K562 (cell line): ENCODE data around the gene PELI1.

Experiments used
- EP300 ChIP-seq: IDR thresholded peaks from 2 replicates; pipeline ENCODE4 v1.6.1; 2012; ENCODE audit warnings: low read length, improper control_type of control experiment
- GTF2F1 ChIP-seq: IDR thresholded peaks from 2 replicates; pipeline ENCODE4 v1.6.1; 2011; ENCODE audit warnings: low read depth, low read length, improper control_type of control experiment
- MYBL2 ChIP-seq, 2 experiments: fragments of 450-650 bp in 1 of 2; sonication (generic) in 1 of 2; formaldehyde crosslinking in 1 of 2; IDR thresholded peaks; 2 replicates each; pipeline versions ENCODE4 v1.6.1 to v1.8.1; 2017 to 2022; ENCODE audit warnings: borderline replicate concordance in 1 of 2, inconsistent platforms in 1 of 2, low read depth in 1 of 2, mild to moderate bottlenecking in 1 of 2, missing genetic modification reagents in 1 of 2, moderate library complexity in 1 of 2
- TCF7 ChIP-seq: sonication (generic); IDR thresholded peaks from 2 replicates; pipeline ENCODE4 v1.6.1; 2016; ENCODE audit warnings: antibody characterized with exemption, borderline replicate concordance
- ZNF561 ChIP-seq: fragments of 450-650 bp; formaldehyde crosslinking; conservative IDR thresholded peaks from 2 replicates; pipeline ENCODE4 v1.4.0; 2020; ENCODE audit warnings: mild to moderate bottlenecking, moderate library complexity
- TF ChIP-seq, protein P1 (sequence below): sonication (generic); formaldehyde crosslinking; IDR thresholded peaks from 2 replicates; pipeline ENCODE4 v1.8.1; 2023; ENCODE audit warnings: missing genetic modification reagents, mild to moderate bottlenecking, borderline replicate concordance
- TF ChIP-seq, protein P2 (sequence below): fragments of 150-350 bp; conservative IDR thresholded peaks from 2 replicates; pipeline ENCODE4 v1.6.1; 2014; ENCODE audit warnings: low read length
- TF ChIP-seq, protein P3 (sequence below): fragments of 450-650 bp; IDR thresholded peaks from 2 replicates; pipeline ENCODE4 v1.6.1; 2016; ENCODE audit warnings: low read depth
- TF ChIP-seq, protein P4 (sequence below): sonication (generic); formaldehyde crosslinking; IDR thresholded peaks from 2 replicates; pipeline ENCODE4 v1.8.1; 2023; ENCODE audit warnings: mild to moderate bottlenecking, missing genetic modification reagents

DNA sequence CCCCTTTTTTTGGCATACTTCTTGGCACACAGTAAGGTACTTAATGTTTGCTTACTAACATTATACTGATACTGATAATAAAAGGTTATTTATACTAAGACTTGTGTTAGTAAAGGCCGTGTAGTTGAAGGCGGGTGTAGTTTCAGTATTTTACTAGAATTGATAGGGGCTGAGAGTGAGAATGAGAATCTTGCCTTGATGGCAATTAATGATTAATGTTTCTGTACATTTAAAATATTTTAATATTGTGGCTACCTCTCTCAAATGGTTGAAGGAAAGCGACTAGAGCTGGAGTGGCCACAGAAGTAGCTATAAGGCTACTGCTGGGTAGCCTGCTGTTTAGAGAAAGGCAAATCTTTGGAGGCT is 29.3 kb downstream of the PELI1 start:
- TF ChIP-seq, protein P1, sequence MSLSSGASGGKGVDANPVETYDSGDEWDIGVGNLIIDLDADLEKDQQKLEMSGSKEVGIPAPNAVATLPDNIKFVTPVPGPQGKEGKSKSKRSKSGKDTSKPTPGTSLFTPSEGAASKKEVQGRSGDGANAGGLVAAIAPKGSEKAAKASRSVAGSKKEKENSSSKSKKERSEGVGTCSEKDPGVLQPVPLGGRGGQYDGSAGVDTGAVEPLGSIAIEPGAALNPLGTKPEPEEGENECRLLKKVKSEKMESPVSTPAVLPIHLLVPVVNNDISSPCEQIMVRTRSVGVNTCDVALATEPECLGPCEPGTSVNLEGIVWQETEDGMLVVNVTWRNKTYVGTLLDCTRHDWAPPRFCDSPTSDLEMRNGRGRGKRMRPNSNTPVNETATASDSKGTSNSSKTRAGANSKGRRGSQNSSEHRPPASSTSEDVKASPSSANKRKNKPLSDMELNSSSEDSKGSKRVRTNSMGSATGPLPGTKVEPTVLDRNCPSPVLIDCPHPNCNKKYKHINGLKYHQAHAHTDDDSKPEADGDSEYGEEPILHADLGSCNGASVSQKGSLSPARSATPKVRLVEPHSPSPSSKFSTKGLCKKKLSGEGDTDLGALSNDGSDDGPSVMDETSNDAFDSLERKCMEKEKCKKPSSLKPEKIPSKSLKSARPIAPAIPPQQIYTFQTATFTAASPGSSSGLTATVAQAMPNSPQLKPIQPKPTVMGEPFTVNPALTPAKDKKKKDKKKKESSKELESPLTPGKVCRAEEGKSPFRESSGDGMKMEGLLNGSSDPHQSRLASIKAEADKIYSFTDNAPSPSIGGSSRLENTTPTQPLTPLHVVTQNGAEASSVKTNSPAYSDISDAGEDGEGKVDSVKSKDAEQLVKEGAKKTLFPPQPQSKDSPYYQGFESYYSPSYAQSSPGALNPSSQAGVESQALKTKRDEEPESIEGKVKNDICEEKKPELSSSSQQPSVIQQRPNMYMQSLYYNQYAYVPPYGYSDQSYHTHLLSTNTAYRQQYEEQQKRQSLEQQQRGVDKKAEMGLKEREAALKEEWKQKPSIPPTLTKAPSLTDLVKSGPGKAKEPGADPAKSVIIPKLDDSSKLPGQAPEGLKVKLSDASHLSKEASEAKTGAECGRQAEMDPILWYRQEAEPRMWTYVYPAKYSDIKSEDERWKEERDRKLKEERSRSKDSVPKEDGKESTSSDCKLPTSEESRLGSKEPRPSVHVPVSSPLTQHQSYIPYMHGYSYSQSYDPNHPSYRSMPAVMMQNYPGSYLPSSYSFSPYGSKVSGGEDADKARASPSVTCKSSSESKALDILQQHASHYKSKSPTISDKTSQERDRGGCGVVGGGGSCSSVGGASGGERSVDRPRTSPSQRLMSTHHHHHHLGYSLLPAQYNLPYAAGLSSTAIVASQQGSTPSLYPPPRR (CRISPR knock-in tag), result no peak
- TF ChIP-seq, protein P2, sequence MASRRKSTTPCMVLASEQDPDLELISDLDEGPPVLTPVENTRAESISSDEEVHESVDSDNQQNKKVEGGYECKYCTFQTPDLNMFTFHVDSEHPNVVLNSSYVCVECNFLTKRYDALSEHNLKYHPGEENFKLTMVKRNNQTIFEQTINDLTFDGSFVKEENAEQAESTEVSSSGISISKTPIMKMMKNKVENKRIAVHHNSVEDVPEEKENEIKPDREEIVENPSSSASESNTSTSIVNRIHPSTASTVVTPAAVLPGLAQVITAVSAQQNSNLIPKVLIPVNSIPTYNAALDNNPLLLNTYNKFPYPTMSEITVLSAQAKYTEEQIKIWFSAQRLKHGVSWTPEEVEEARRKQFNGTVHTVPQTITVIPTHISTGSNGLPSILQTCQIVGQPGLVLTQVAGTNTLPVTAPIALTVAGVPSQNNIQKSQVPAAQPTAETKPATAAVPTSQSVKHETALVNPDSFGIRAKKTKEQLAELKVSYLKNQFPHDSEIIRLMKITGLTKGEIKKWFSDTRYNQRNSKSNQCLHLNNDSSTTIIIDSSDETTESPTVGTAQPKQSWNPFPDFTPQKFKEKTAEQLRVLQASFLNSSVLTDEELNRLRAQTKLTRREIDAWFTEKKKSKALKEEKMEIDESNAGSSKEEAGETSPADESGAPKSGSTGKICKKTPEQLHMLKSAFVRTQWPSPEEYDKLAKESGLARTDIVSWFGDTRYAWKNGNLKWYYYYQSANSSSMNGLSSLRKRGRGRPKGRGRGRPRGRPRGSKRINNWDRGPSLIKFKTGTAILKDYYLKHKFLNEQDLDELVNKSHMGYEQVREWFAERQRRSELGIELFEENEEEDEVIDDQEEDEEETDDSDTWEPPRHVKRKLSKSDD, result no peak
- TF ChIP-seq MYBL2 (IDR thresholded peaks at IDR 0.05; ENCODE audit: low read depth) (no peak), MYBL2 (CRISPR knock-in tag; IDR thresholded peaks at IDR 0.05; ENCODE audit: borderline replicate concordance) (no peak), TCF7 (no peak), EP300 (no peak), GTF2F1 (no peak), ZNF561 (CRISPR knock-in tag) (no peak)
- TF ChIP-seq, protein P3, sequence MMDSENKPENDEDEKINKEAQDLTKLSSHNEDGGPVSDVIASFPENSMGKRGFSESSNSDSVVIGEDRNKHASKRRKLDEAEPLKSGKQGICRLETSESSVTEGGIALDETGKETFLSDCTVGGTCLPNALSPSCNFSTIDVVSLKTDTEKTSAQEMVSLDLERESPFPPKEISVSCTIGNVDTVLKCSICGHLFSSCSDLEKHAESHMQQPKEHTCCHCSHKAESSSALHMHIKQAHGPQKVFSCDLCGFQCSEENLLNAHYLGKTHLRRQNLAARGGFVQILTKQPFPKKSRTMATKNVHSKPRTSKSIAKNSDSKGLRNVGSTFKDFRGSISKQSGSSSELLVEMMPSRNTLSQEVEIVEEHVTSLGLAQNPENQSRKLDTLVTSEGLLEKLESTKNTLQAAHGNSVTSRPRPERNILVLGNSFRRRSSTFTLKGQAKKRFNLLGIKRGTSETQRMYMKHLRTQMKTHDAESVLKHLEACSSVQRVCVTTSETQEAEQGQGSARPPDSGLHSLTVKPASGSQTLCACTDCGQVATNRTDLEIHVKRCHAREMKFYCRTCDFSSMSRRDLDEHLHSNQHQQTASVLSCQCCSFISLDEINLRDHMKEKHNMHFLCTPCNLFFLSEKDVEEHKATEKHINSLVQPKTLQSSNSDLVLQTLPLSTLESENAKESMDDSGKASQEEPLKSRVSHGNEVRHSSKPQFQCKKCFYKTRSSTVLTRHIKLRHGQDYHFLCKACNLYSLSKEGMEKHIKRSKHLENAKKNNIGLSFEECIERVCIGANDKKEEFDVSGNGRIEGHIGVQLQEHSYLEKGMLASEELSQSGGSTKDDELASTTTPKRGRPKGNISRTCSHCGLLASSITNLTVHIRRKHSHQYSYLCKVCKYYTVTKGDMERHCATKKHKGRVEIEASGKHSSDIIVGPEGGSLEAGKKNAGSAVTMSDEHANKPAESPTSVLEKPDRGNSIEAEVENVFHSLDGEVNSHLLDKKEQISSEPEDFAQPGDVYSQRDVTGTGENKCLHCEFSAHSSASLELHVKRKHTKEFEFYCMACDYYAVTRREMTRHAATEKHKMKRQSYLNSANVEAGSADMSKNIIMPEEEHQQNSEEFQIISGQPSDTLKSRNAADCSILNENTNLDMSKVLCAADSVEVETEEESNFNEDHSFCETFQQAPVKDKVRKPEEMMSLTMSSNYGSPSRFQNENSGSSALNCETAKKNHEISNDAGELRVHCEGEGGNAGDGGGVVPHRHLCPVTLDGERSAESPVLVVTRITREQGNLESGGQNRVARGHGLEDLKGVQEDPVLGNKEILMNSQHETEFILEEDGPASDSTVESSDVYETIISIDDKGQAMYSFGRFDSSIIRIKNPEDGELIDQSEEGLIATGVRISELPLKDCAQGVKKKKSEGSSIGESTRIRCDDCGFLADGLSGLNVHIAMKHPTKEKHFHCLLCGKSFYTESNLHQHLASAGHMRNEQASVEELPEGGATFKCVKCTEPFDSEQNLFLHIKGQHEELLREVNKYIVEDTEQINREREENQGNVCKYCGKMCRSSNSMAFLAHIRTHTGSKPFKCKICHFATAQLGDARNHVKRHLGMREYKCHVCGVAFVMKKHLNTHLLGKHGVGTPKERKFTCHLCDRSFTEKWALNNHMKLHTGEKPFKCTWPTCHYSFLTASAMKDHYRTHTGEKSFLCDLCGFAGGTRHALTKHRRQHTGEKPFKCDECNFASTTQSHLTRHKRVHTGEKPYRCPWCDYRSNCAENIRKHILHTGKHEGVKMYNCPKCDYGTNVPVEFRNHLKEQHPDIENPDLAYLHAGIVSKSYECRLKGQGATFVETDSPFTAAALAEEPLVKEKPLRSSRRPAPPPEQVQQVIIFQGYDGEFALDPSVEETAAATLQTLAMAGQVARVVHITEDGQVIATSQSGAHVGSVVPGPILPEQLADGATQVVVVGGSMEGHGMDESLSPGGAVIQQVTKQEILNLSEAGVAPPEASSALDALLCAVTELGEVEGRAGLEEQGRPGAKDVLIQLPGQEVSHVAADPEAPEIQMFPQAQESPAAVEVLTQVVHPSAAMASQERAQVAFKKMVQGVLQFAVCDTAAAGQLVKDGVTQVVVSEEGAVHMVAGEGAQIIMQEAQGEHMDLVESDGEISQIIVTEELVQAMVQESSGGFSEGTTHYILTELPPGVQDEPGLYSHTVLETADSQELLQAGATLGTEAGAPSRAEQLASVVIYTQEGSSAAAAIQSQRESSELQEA, result no peak
- TF ChIP-seq, protein P4, sequence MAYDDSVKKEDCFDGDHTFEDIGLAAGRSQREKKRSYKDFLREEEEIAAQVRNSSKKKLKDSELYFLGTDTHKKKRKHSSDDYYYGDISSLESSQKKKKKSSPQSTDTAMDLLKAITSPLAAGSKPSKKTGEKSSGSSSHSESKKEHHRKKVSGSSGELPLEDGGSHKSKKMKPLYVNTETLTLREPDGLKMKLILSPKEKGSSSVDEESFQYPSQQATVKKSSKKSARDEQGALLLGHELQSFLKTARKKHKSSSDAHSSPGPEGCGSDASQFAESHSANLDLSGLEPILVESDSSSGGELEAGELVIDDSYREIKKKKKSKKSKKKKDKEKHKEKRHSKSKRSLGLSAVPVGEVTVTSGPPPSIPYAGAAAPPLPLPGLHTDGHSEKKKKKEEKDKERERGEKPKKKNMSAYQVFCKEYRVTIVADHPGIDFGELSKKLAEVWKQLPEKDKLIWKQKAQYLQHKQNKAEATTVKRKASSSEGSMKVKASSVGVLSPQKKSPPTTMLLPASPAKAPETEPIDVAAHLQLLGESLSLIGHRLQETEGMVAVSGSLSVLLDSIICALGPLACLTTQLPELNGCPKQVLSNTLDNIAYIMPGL, result no peak
